Gastrocnemius medialis (tissue), 4 donors: ENCODE data around the gene MRFAP1.

ENCODE experiments used
- POLR2A ChIP-seq, 2 donors: fragments of 450-650 bp; IDR thresholded peaks; one replicate each; pipeline ENCODE4 v1.6.1; 2017; ENCODE audit warnings: antibody characterized with exemption in 2 of 2, mild to moderate bottlenecking in 2 of 2, moderate library complexity in 2 of 2
- TF ChIP-seq, protein P1 (sequence below), 5 experiments: fragments of 450-650 bp in 3 of 5; fragments of 200-600 bp in 2 of 5; sonication (generic) in 2 of 5; IDR thresholded peaks in 4 of 5; conservative IDR thresholded peaks in 1 of 5; 1 replicate in 4 of 5; 2 replicates in 1 of 5; pipeline ENCODE4 v1.5.1; 2016 to 2019; ENCODE audit warnings: antibody characterized with exemption in 5 of 5, mild to moderate bottlenecking in 3 of 5, moderate library complexity in 3 of 5

DNA sequence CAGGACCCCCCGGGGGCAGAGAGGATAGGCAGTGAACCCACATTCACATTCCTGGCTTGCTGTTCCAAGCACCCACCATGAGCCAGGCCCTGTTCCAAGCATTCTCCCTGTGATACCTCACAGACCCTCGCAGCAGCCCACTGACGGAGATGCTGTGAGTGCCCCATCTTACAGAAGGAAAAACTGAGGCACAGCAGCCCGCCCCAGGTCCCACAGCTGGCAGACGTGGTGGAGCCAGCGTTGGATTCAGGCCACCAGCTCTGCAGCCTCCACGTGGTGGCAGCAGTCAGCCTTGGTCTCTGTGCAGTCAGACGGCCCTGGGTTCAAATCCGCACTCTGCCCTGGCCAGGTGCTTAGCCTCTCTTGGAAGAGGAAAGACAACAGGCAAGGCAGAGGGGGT is 48.7 kb upstream of the MRFAP1 start:
- TF ChIP-seq, protein P1, sequence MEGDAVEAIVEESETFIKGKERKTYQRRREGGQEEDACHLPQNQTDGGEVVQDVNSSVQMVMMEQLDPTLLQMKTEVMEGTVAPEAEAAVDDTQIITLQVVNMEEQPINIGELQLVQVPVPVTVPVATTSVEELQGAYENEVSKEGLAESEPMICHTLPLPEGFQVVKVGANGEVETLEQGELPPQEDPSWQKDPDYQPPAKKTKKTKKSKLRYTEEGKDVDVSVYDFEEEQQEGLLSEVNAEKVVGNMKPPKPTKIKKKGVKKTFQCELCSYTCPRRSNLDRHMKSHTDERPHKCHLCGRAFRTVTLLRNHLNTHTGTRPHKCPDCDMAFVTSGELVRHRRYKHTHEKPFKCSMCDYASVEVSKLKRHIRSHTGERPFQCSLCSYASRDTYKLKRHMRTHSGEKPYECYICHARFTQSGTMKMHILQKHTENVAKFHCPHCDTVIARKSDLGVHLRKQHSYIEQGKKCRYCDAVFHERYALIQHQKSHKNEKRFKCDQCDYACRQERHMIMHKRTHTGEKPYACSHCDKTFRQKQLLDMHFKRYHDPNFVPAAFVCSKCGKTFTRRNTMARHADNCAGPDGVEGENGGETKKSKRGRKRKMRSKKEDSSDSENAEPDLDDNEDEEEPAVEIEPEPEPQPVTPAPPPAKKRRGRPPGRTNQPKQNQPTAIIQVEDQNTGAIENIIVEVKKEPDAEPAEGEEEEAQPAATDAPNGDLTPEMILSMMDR (IDR thresholded peaks at IDR 0.05 in 4 of 5, conservative IDR thresholded peaks at IDR 0.05 in 1 of 5) = no peak
- no peak for TF ChIP-seq POLR2A (IDR thresholded peaks at IDR 0.05)
